HCT116 (cell line): ENCODE data around the gene CECR2. TPM values are rescaled to one million over a fixed set of nuclear protein-coding genes. Genes with fewer than 3 reads are reported as not detected.

Source experiments
- ATAC-seq: fragments of 200-7000 bp; cut with Tn5 transposase; 2 replicates; pipeline ENCODE4 v1.9.1; 2020; ENCODE audit warnings: mild to moderate bottlenecking, moderate library complexity
- BruUV-seq: library from RNA; stranded (reverse); fragments of 400-500 nt; replicated peaks from 2 replicates; lab custom pipeline; 2021; lab: Mats Ljungman, UMichigan
- CTCF ChIA-PET: fragments of 300-600 bp; sonication (Branson Sonifier 250); formaldehyde crosslinking; loops from one replicate; lab custom pipeline; 2021; ENCODE audit warnings: antibody characterized with exemption; lab: Charles Lee
- POLR2A ChIA-PET: fragments of 300-600, 350-600 bp; sonication (Branson Sonifier 250); formaldehyde crosslinking; loops from one replicate; lab custom pipeline; 2021; ENCODE audit warnings: antibody characterized with exemption; lab: Charles Lee
- RAD21 ChIA-PET, 2 experiments: fragments of 300-600 bp; sonication (Branson Sonifier 250); formaldehyde crosslinking; loops; one replicate each; lab custom pipeline; 2023; ENCODE audit warnings: low total read pairs in 2 of 2; ENCODE audit not compliant: uncharacterized antibody in 2 of 2, unreplicated experiment in 2 of 2, low non-redundant PET in 1 of 2; lab: Charles Lee
- DNase-seq: peaks from one replicate; pipeline ENCODE4 v3.0.0-alpha.2; 2010; ENCODE audit warnings: low read depth, low spot score
- H2AFZ ChIP-seq: fragments of 200-600 bp; shearing (Covaris generic), sonication (generic); 2 replicates; pipeline ENCODE4 v1.6.1; 2017; ENCODE audit warnings: low read depth, mixed run types, mixed read lengths, antibody characterized with exemption, low read length; ENCODE audit not compliant: poor library complexity, severe bottlenecking
- H3K27ac ChIP-seq: 2 replicates; pipeline ENCODE4 v1.5.1; 2012; ENCODE audit warnings: low read depth, low read length
- H3K27me3 ChIP-seq: fragments of 200-600 bp; sonication (generic); 2 replicates; pipeline ENCODE4 v1.6.1; 2016; ENCODE audit warnings: mixed run types, low read length, mixed read lengths; ENCODE audit not compliant: insufficient read depth
- H3K36me3 ChIP-seq, 2 experiments: fragments of 200-500 bp in 1 of 2; fragments of 200-600 bp in 1 of 2; sonication (Bioruptor generic) in 1 of 2; sonication (generic) in 1 of 2; 2 replicates each; pipeline versions ENCODE4 v1.5.1 to v1.6.1; 2014 to 2016; ENCODE audit warnings: low read length in 2 of 2, inconsistent platforms in 1 of 2, mixed read lengths in 1 of 2, mixed run types in 1 of 2; ENCODE audit not compliant: insufficient read depth in 2 of 2, control insufficient read depth in 1 of 2
- H3K4me1 ChIP-seq, 2 experiments: fragments of 200-600 bp in 1 of 2; sonication (generic) in 1 of 2; 2 replicates each; pipeline versions ENCODE4 v1.5.1 to v1.6.1; 2012 to 2017; ENCODE audit warnings: low read length in 2 of 2, inconsistent platforms in 1 of 2, mild to moderate bottlenecking in 1 of 2, mixed read lengths in 1 of 2, mixed run types in 1 of 2, moderate library complexity in 1 of 2; ENCODE audit not compliant: insufficient read depth in 2 of 2, control insufficient read depth in 1 of 2
- H3K4me2 ChIP-seq: fragments of 200-600 bp; sonication (generic); 2 replicates; pipeline ENCODE4 v1.6.1; 2017; ENCODE audit warnings: mixed run types, low read length, mixed read lengths
- H3K4me3 ChIP-seq, 2 experiments: fragments of 200-600 bp in 1 of 2; sonication (generic) in 1 of 2; replicated peaks in 1 of 2; 2 replicates each; pipeline ENCODE4 v1.5.1; 2011 to 2016; ENCODE audit warnings: low read length in 2 of 2, control low read depth in 1 of 2, low read depth in 1 of 2, mild to moderate bottlenecking in 1 of 2, mixed read lengths in 1 of 2, mixed run types in 1 of 2
- H3K79me2 ChIP-seq: fragments of 200-600 bp; sonication (generic); 2 replicates; pipeline ENCODE4 v1.6.1; 2017; ENCODE audit warnings: mild to moderate bottlenecking, mixed run types, low read length, moderate library complexity, mixed read lengths; ENCODE audit not compliant: insufficient read depth
- H3K9ac ChIP-seq: fragments of 200-600 bp; sonication (generic); 2 replicates; pipeline ENCODE4 v1.6.1; 2016; ENCODE audit warnings: low read length, mixed read lengths
- H3K9me2 ChIP-seq: fragments of 200-600 bp; sonication (generic), shearing (Covaris generic); 2 replicates; pipeline ENCODE4 v1.6.1; 2017; ENCODE audit warnings: mixed run types, mild to moderate bottlenecking, moderate library complexity; ENCODE audit not compliant: insufficient read depth
- H3K9me3 ChIP-seq, 2 experiments: fragments of 200-500 bp in 1 of 2; fragments of 200-600 bp in 1 of 2; sonication (Bioruptor generic) in 1 of 2; sonication (generic) in 1 of 2; 2 replicates each; pipeline ENCODE4 v1.6.1; 2014 to 2017; ENCODE audit warnings: low read length in 2 of 2, mixed read lengths in 2 of 2, inconsistent platforms in 1 of 2, low read depth in 1 of 2, mild to moderate bottlenecking in 1 of 2, mixed run types in 1 of 2, moderate library complexity in 1 of 2; ENCODE audit not compliant: control insufficient read depth in 1 of 2, insufficient read depth in 1 of 2
- H4K20me1 ChIP-seq: fragments of 200-600 bp; sonication (generic), shearing (Covaris generic); 2 replicates; pipeline ENCODE4 v1.6.1; 2017; ENCODE audit warnings: mixed run types, mild to moderate bottlenecking, moderate library complexity; ENCODE audit not compliant: insufficient read depth
- CBX3 ChIP-seq: IDR thresholded peaks from 2 replicates; pipeline ENCODE4 v1.6.1; 2012; ENCODE audit warnings: low read depth
- CEBPB ChIP-seq: IDR thresholded peaks from 2 replicates; pipeline ENCODE4 v1.6.1; 2012; ENCODE audit warnings: low read depth
- CTCF ChIP-seq, 3 experiments: fragments of 200-600 bp in 1 of 3; sonication (generic) in 1 of 3; IDR thresholded peaks in 2 of 3; conservative IDR thresholded peaks in 1 of 3; 2 replicates each; pipeline ENCODE4 v1.5.1; 2012 to 2017; ENCODE audit warnings: low read depth in 2 of 3, low read length in 2 of 3, antibody characterized with exemption in 1 of 3, borderline replicate concordance in 1 of 3, control low read depth in 1 of 3, mild to moderate bottlenecking in 1 of 3, mixed read lengths in 1 of 3, mixed run types in 1 of 3, moderate library complexity in 1 of 3; ENCODE audit not compliant: insufficient read depth in 1 of 3
- POLR2A ChIP-seq: IDR thresholded peaks from 2 replicates; pipeline ENCODE4 v1.7.0; 2011; ENCODE audit warnings: borderline replicate concordance; ENCODE audit not compliant: insufficient read depth, insufficient read length; ENCODE audit errors: extremely low read depth
- RAD21 ChIP-seq: IDR thresholded peaks from 2 replicates; pipeline ENCODE4 v1.6.1; 2012; ENCODE audit warnings: low read depth, mild to moderate bottlenecking
- SP1 ChIP-seq: IDR thresholded peaks from 2 replicates; pipeline ENCODE4 v1.6.1; 2012; ENCODE audit warnings: low read depth
- SRF ChIP-seq: IDR thresholded peaks from 2 replicates; pipeline ENCODE4 v1.6.1; 2012; ENCODE audit warnings: low read depth
- TCF7L2 ChIP-seq: IDR thresholded peaks from 2 replicates; pipeline ENCODE4 v1.7.0; 2011; ENCODE audit warnings: borderline replicate concordance, inconsistent platforms; ENCODE audit not compliant: insufficient read depth, insufficient read length; ENCODE audit errors: extremely low read depth
- ZFX ChIP-seq: fragments of 450-650 bp; IDR thresholded peaks from 2 replicates; pipeline ENCODE4 v1.6.1; 2017
- intact Hi-C: fragments of 100-400 bp; cut with micrococcal nuclease; formaldehyde crosslinking; loops from 2 replicates; pipeline ENCODE4 v1.10.0; 2022
- total RNA-seq: library from RNA; stranded (reverse); gene quantifications from one replicate; pipeline ENCODE4 v1.2.1, GENCODE V29; 2021; ENCODE audit not compliant: unreplicated experiment

CECR2 gene
- total RNA-seq, 1 experiment from 2014 or later: 6.0 TPM

- no peak; the same call in 1 of the 2 replicates for ATAC-seq
- no peaks in the 10 kb centered on the region for H3K79me2 ChIP-seq
- H3K36me3 ChIP-seq: no peaks in the 10 kb centered on the region
- peak overlapping the region; percentile 73 for H3K4me2 ChIP-seq
- H3K9me3 ChIP-seq: no peaks in the 10 kb centered on the region
- RAD21 ChIA-PET: no interaction called here
- peak overlapping the region; percentile 66; the same call in 1 of the 2 replicates for H3K27ac ChIP-seq
- peak overlapping the region; percentile 52 for H3K9ac ChIP-seq
- H3K4me3 ChIP-seq: peak overlapping the region; percentile 43 to 59
- H3K27me3 ChIP-seq: no peaks in the 10 kb centered on the region
- TF ChIP-seq ZFX: peak; percentile 32; the same call in 1 of the 2 replicates
- no peak for TF ChIP-seq POLR2A
- TF ChIP-seq, all 23 proteins: peak for 1
- ChIA-PET CTCF (no interaction called here), POLR2A (interaction anchor here (1.4 kb wide), 1 partner anchor 198 kb away, joined by 3 read pairs; no protein-coding TSS in a partner anchor)
- no peak for DNase-seq
- H3K9me2 ChIP-seq: no peaks in the 10 kb centered on the region
- H2AFZ ChIP-seq: no peak overlapping the region
- BruUV-seq: no TSS peak
- intact Hi-C loops: no loop called here
- no peaks in the 10 kb centered on the region for H4K20me1 ChIP-seq
- H3K4me1 ChIP-seq: peaks cover 21 to 26% of the 10 kb centered on the region in 2 experiments; a peak in 3 of 4 replicates
Measured at GRCh38 chr22:17370026-17370765, 936 bp downstream of the CECR2 start.

GRCh38 chr22:17370766-17371432 lies 1.6 kb downstream of the CECR2 start:
- ATAC-seq: no peak
- TF ChIP-seq TCF7L2 (no peak), SRF (no peak), CBX3 (no peak), RAD21 (no peak), SP1 (no peak), ZFX (no peak), CTCF (IDR thresholded peaks at IDR 0.05 in 2 of 3, conservative IDR thresholded peaks at IDR 0.05 in 1 of 3; ENCODE audit: borderline replicate concordance in 1 of 3, insufficient read depth in 1 of 3, low read depth in 2 of 3, low read length in 2 of 3) (no peak), CEBPB (no peak)
- CTCF ChIA-PET: no interaction called here
- H2AFZ ChIP-seq: no peak overlapping the region
- no peaks in the 10 kb centered on the region for H3K36me3 ChIP-seq
- H3K9me3 ChIP-seq: no peaks in the 10 kb centered on the region
- no TSS peak for BruUV-seq
- RAD21 ChIA-PET: no interaction called here
- no peak for DNase-seq
- intact Hi-C loops: no loop called here
- peaks cover 21 to 26% of the 10 kb centered on the region in 2 experiments; a peak in 3 of 4 replicates for H3K4me1 ChIP-seq
- H3K4me3 ChIP-seq: peak overlapping the region; percentile 33 to 59; a peak in 3 of 4 replicates
- no peaks in the 10 kb centered on the region for H4K20me1 ChIP-seq
- H3K9ac ChIP-seq: no peak overlapping the region
- no peaks in the 10 kb centered on the region for H3K79me2 ChIP-seq
- no peaks in the 10 kb centered on the region for H3K9me2 ChIP-seq
- H3K27me3 ChIP-seq: no peaks in the 10 kb centered on the region
- H3K4me2 ChIP-seq: peak overlapping the region; percentile 73
- no peak overlapping the region; the same call in 1 of the 2 replicates for H3K27ac ChIP-seq
- POLR2A ChIA-PET: interaction anchor here (1.4 kb wide), 1 partner anchor 199 kb away, joined by 3 read pairs; no protein-coding TSS in a partner anchor
